ENCODE results near the gene PTPRD. TPM values are rescaled to one million over a fixed set of nuclear protein-coding genes. Genes with fewer than 3 reads are reported as not detected.

Gene PTPRD
- total RNA-seq, 1 experiment from 2014 or later: 0.02 TPM

GRCh38 chr9:8706531-8706930, 1906.3 kb downstream of the PTPRD start:
- no peak for DNase-seq (ENCODE audit: low read depth, low spot score)
- Histone ChIP-seq H2AFZ (ENCODE audit: low read depth, low read length, poor library complexity, severe bottlenecking) (no peak overlapping the region), H3K27me3 (ENCODE audit: insufficient read depth, low read length) (no peaks in the 10 kb centered on the region), H4K20me1 (ENCODE audit: insufficient read depth) (no peaks in the 10 kb centered on the region), H3K9ac (ENCODE audit: low read length) (no peak overlapping the region), H3K79me2 (ENCODE audit: insufficient read depth, low read length) (no peaks in the 10 kb centered on the region), H3K4me1 (ENCODE audit: control insufficient read depth in 1 of 2, insufficient read depth in 2 of 2, low read length in 2 of 2) (no peaks in the 10 kb centered on the region; a peak in 1 of 4 replicates), H3K9me2 (ENCODE audit: insufficient read depth) (no peaks in the 10 kb centered on the region), H3K36me3 (ENCODE audit: control insufficient read depth in 1 of 2, insufficient read depth in 2 of 2, low read length in 2 of 2) (no peaks in the 10 kb centered on the region), H3K27ac (ENCODE audit: low read depth, low read length) (no peak overlapping the region), H3K4me2 (ENCODE audit: low read length) (no peak overlapping the region), H3K9me3 (ENCODE audit: control insufficient read depth in 1 of 2, insufficient read depth in 1 of 2, low read depth in 1 of 2, low read length in 2 of 2) (peaks cover 12 to 15% of the 10 kb centered on the region in 2 experiments; a peak in 2 of 4 replicates), H3K4me3 (replicated peaks in 1 of 2; ENCODE audit: low read depth in 1 of 2, low read length in 2 of 2) (no peak overlapping the region)
- BruUV-seq (replicated peaks): no TSS peak
- ChIA-PET CTCF (no interaction called here), RAD21 (ENCODE audit: low non-redundant PET in 1 of 2, low total read pairs in 2 of 2, uncharacterized antibody in 2 of 2, unreplicated experiment in 2 of 2) (no interaction called here), POLR2A (no interaction called here)
- TF ChIP-seq CBX3 (IDR thresholded peaks at IDR 0.05; ENCODE audit: low read depth): no peak
- no peak for TF ChIP-seq EZH2phosphoT487 (IDR thresholded peaks at IDR 0.05; ENCODE audit: borderline replicate concordance)
- TF ChIP-seq CEBPB (IDR thresholded peaks at IDR 0.05; ENCODE audit: low read depth): no peak
- no peak for TF ChIP-seq EGR1 (IDR thresholded peaks at IDR 0.05; ENCODE audit: low read depth)
- no peak for TF ChIP-seq ZBTB33 (IDR thresholded peaks at IDR 0.05; ENCODE audit: extremely low read depth, insufficient replicate concordance, low read length)
- TF ChIP-seq ATF3 (IDR thresholded peaks at IDR 0.05): no peak
- no peak for TF ChIP-seq RAD21 (IDR thresholded peaks at IDR 0.05; ENCODE audit: low read depth)
- no peak for TF ChIP-seq JUND (IDR thresholded peaks at IDR 0.05)
- TF ChIP-seq FOSL1 (IDR thresholded peaks at IDR 0.05; ENCODE audit: low read depth): no peak
- TF ChIP-seq MAX (IDR thresholded peaks at IDR 0.05): no peak
- no peak for TF ChIP-seq ZNF274 (IDR thresholded peaks at IDR 0.05; ENCODE audit: low read depth, low read length)
- no peak for TF ChIP-seq TCF7L2 (IDR thresholded peaks at IDR 0.05; ENCODE audit: borderline replicate concordance, extremely low read depth, insufficient read depth, insufficient read length)
- TF ChIP-seq YY1 (IDR thresholded peaks at IDR 0.05; ENCODE audit: extremely low read depth, insufficient replicate concordance, low read depth, low read length): no peak
- no peak for TF ChIP-seq SIN3A (IDR thresholded peaks at IDR 0.05; ENCODE audit: low read depth)
- no peak for TF ChIP-seq CTCF (IDR thresholded peaks at IDR 0.05 in 2 of 3, conservative IDR thresholded peaks at IDR 0.05 in 1 of 3; ENCODE audit: borderline replicate concordance in 1 of 3, insufficient read depth in 1 of 3, low read depth in 2 of 3, low read length in 2 of 3)
- TF ChIP-seq REST (IDR thresholded peaks at IDR 0.05; ENCODE audit: low read depth): no peak
- TF ChIP-seq POLR2A (IDR thresholded peaks at IDR 0.05; ENCODE audit: borderline replicate concordance, extremely low read depth, insufficient read depth, insufficient read length): no peak
- intact Hi-C loops (cut with micrococcal nuclease): no loop called here
- ATAC-seq: no peak
